Epithelial cell of proximal tubule (primary cell): ENCODE measurements around the gene SPPL3. TPM values are rescaled to one million over a fixed set of nuclear protein-coding genes. Genes with fewer than 3 reads are reported as not detected.

Experiments
- DNase-seq: peaks from one replicate; pipeline ENCODE4 v3.0.0-alpha.2; 2011; ENCODE audit warnings: low read depth
- H3K4me3 ChIP-seq: 2 replicates; pipeline ENCODE4 v1.5.1; 2011; ENCODE audit warnings: low read depth, mild to moderate bottlenecking, low read length
- total RNA-seq: library from RNA; depleted of rRNA; stranded (reverse); fragments of >200 nt; gene quantifications from 2 replicates; pipeline ENCODE4 v1.2.3, GENCODE V29; 2015
- TF ChIP-seq, protein P1 (sequence below): conservative IDR thresholded peaks from 2 replicates; pipeline ENCODE4 v1.5.1; 2012; ENCODE audit warnings: low read depth, mild to moderate bottlenecking, low read length

The SPPL3 gene
- total RNA-seq, 1 donor from 2014 or later = 8.6 TPM

GRCh38 chr12:120932956-120933526, 28.9 kb upstream of the SPPL3 start:
- TF ChIP-seq, protein P1, sequence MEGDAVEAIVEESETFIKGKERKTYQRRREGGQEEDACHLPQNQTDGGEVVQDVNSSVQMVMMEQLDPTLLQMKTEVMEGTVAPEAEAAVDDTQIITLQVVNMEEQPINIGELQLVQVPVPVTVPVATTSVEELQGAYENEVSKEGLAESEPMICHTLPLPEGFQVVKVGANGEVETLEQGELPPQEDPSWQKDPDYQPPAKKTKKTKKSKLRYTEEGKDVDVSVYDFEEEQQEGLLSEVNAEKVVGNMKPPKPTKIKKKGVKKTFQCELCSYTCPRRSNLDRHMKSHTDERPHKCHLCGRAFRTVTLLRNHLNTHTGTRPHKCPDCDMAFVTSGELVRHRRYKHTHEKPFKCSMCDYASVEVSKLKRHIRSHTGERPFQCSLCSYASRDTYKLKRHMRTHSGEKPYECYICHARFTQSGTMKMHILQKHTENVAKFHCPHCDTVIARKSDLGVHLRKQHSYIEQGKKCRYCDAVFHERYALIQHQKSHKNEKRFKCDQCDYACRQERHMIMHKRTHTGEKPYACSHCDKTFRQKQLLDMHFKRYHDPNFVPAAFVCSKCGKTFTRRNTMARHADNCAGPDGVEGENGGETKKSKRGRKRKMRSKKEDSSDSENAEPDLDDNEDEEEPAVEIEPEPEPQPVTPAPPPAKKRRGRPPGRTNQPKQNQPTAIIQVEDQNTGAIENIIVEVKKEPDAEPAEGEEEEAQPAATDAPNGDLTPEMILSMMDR = no peak
- H3K4me3 ChIP-seq = no peak overlapping the region
- no peak for DNase-seq

GRCh38 chr12:120932058-120932457, 27.9 kb upstream of the SPPL3 start:
- no peak overlapping the region for H3K4me3 ChIP-seq
- TF ChIP-seq, protein P1 = no peak
- DNase-seq = no peak

- TF ChIP-seq, protein P1 = no peak
- DNase-seq = no peak
- no peak overlapping the region for H3K4me3 ChIP-seq
Observed at GRCh38 chr12:120930032-120930431, 25.9 kb upstream of the SPPL3 start.

DNA sequence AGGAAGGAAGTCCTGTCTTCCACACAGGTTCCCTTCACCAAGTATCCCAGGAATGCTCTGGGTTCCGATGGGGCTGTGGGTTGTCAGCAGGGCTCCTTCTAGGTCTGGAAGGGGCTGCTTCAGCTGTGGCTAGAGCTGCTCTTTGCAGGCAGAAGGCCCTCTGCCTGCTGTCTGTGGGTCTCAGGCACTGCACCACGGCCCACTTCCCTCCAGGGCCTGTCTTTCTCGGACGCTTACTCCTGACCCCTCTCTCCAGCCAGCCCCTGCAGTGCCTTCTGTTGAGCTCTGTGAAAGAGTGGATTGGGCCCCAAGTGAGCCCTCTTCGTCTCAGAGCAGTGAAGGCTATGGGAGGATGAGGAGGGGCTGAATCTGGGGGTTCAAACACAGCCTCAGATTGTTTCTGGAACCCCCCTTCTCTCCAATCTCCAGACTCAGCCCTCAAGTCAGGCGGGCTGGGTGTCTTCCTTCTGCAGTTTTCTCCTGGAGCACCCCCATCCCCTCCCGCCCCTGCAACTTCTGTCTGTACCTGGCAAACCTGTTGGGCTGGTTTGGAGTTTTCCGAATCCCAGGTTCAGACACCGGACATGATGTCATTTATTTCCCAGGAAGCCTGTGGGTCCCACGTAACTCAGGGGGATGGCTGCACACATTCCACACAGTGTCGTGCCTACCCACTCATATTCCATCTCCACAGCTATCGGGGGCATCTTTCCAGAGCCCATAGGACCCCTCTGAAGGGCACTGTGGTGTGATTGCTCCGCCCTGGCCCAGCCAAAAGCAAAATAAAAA, 24.9 kb upstream of the SPPL3 start:
- TF ChIP-seq, protein P1 = no peak
- no peak overlapping the region for H3K4me3 ChIP-seq
- DNase-seq = no peak

GRCh38 chr12:120925740-120926563, 21.8 kb upstream of the SPPL3 start:
- TF ChIP-seq, protein P1 = no peak
- no peak overlapping the region for H3K4me3 ChIP-seq
- DNase-seq = no peak

- no peak for DNase-seq
- no peak overlapping the region for H3K4me3 ChIP-seq
- TF ChIP-seq, protein P1 = no peak
Observed at GRCh38 chr12:120922279-120922678, 18.1 kb upstream of the SPPL3 start.
